KOPT-K1 (cell line): ENCODE measurements around the gene RUNX3.

Experiments used
- H3K27ac ChIP-seq: fragments of 200-600 bp; sonication (generic); 2 replicates; pipeline ENCODE4 v1.5.1; 2016; ENCODE audit warnings: antibody characterized with exemption, mild to moderate bottlenecking, low read depth, low read length; ENCODE audit not compliant: poor library complexity, severe bottlenecking
- H3K36me3 ChIP-seq: fragments of 200-600 bp; sonication (generic); 2 replicates; pipeline ENCODE4 v1.5.1; 2017; ENCODE audit warnings: antibody characterized with exemption, mild to moderate bottlenecking, low read length, moderate library complexity; ENCODE audit not compliant: insufficient read depth
- H3K9me3 ChIP-seq: fragments of 200-600 bp; sonication (generic); 2 replicates; pipeline ENCODE4 v1.5.1; 2017; ENCODE audit warnings: antibody characterized with exemption, low read length, mild to moderate bottlenecking; ENCODE audit not compliant: insufficient read depth, poor library complexity, severe bottlenecking

The RUNX3 gene

GRCh38 chr1:24920533-24920925, 9.5 kb downstream of the RUNX3 start:
- no peaks in the 10 kb centered on the region for H3K9me3 ChIP-seq
- H3K27ac ChIP-seq = no peak overlapping the region
- H3K36me3 ChIP-seq = peaks cover 93% of the 10 kb centered on the region

GRCh38 chr1:24919791-24920532, 10.1 kb downstream of the RUNX3 start:
- Histone ChIP-seq H3K27ac (no peak overlapping the region), H3K36me3 (peaks cover 98% of the 10 kb centered on the region), H3K9me3 (no peaks in the 10 kb centered on the region)

GRCh38 chr1:24918995-24919605, 11.0 kb downstream of the RUNX3 start:
- peaks cover 98% of the 10 kb centered on the region for H3K36me3 ChIP-seq
- H3K27ac ChIP-seq = no peak overlapping the region
- H3K9me3 ChIP-seq = no peaks in the 10 kb centered on the region

GRCh38 chr1:24918370-24918769, 11.7 kb downstream of the RUNX3 start:
- H3K9me3 ChIP-seq = no peaks in the 10 kb centered on the region
- H3K27ac ChIP-seq = no peak overlapping the region
- H3K36me3 ChIP-seq = peaks cover 98% of the 10 kb centered on the region

- no peak overlapping the region for H3K27ac ChIP-seq
- H3K36me3 ChIP-seq = peaks cover 98% of the 10 kb centered on the region
- H3K9me3 ChIP-seq = no peaks in the 10 kb centered on the region
These were observed 12.6 kb downstream of the RUNX3 start for GRCh38 chr1:24917327-24918074.

GRCh38 chr1:24915816-24916602, 14.1 kb downstream of the RUNX3 start:
- H3K9me3 ChIP-seq = no peaks in the 10 kb centered on the region
- H3K36me3 ChIP-seq = peaks cover 99% of the 10 kb centered on the region
- H3K27ac ChIP-seq = no peak overlapping the region

GRCh38 chr1:24914226-24915069, 15.6 kb downstream of the RUNX3 start:
- no peaks in the 10 kb centered on the region for H3K9me3 ChIP-seq
- H3K36me3 ChIP-seq = peaks cover 98% of the 10 kb centered on the region
- no peak overlapping the region for H3K27ac ChIP-seq

GRCh38 chr1:24913616-24914225, 16.4 kb downstream of the RUNX3 start:
- H3K27ac ChIP-seq = no peak overlapping the region
- peaks cover 98% of the 10 kb centered on the region for H3K36me3 ChIP-seq
- no peaks in the 10 kb centered on the region for H3K9me3 ChIP-seq

GRCh38 chr1:24913274-24913604, 16.8 kb downstream of the RUNX3 start:
- peaks cover 98% of the 10 kb centered on the region for H3K36me3 ChIP-seq

GRCh38 chr1:24912376-24913273, 17.5 kb downstream of the RUNX3 start:
- Histone ChIP-seq H3K9me3 (no peaks in the 10 kb centered on the region), H3K36me3 (peaks cover 98% of the 10 kb centered on the region), H3K27ac (no peak overlapping the region)

More at GRCh38 chr1:24913274-24913604, 16.8 kb downstream of the RUNX3 start:
- Histone ChIP-seq H3K27ac (no peak overlapping the region), H3K9me3 (no peaks in the 10 kb centered on the region)

GRCh38 chr1:24911651-24912155, 18.4 kb downstream of the RUNX3 start:
- Histone ChIP-seq H3K27ac (no peak overlapping the region), H3K36me3 (peaks cover 98% of the 10 kb centered on the region), H3K9me3 (no peaks in the 10 kb centered on the region)

GRCh38 chr1:24910751-24911650, 19.1 kb downstream of the RUNX3 start:
- no peaks in the 10 kb centered on the region for H3K9me3 ChIP-seq

More at GRCh38 chr1:24910751-24911650, 19.1 kb downstream of the RUNX3 start:
- Histone ChIP-seq H3K27ac (no peak overlapping the region), H3K36me3 (peaks cover 98% of the 10 kb centered on the region)
